Endodermal cell (in vitro differentiated cells): ENCODE data around the gene APC. TPM values are rescaled to one million over a fixed set of nuclear protein-coding genes. Genes with fewer than 3 reads are reported as not detected.

ENCODE experiments used
- DNase-seq: peaks from one replicate; pipeline ENCODE4 v3.0.0-alpha.2; 2017
- H3K27ac ChIP-seq: 2 replicates; pipeline ENCODE4 v1.5.1; 2013; ENCODE audit warnings: mild to moderate bottlenecking, low read depth, low read length, moderate library complexity
- H3K27me3 ChIP-seq: 2 replicates; pipeline ENCODE4 v1.6.1; 2013; ENCODE audit warnings: mild to moderate bottlenecking, low read length, moderate library complexity; ENCODE audit not compliant: insufficient read depth, control insufficient read depth, poor library complexity, severe bottlenecking
- H3K36me3 ChIP-seq: 2 replicates; pipeline ENCODE4 v1.7.0; 2013; ENCODE audit warnings: mild to moderate bottlenecking, low read length, moderate library complexity; ENCODE audit not compliant: control insufficient read depth, insufficient read depth
- H3K4me1 ChIP-seq: one replicate; pipeline ENCODE4 v1.7.0; 2013; ENCODE audit warnings: low read length; ENCODE audit not compliant: control insufficient read depth, insufficient read depth
- H3K4me3 ChIP-seq: 2 replicates; pipeline ENCODE4 v1.5.1; 2013; ENCODE audit warnings: mild to moderate bottlenecking, low read length, moderate library complexity
- H3K9ac ChIP-seq: 2 replicates; pipeline ENCODE4 v1.6.1; 2013; ENCODE audit warnings: mild to moderate bottlenecking, low read length, moderate library complexity; ENCODE audit not compliant: poor library complexity, severe bottlenecking; ENCODE audit errors: extremely low read depth
- H3K9me3 ChIP-seq: 2 replicates; pipeline ENCODE4 v1.6.1; 2013; ENCODE audit warnings: mild to moderate bottlenecking, low read length, moderate library complexity; ENCODE audit not compliant: control insufficient read depth
- H3K27ac Mint-ChIP-seq: 2 replicates; pipeline ENCODE4 v1.8.0; 2020; ENCODE audit warnings: mixed read lengths
- H3K27me3 Mint-ChIP-seq: 2 replicates; pipeline ENCODE4 v1.8.0; 2021; ENCODE audit warnings: mild to moderate bottlenecking, mixed read lengths; ENCODE audit not compliant: insufficient read depth
- H3K36me3 Mint-ChIP-seq: 2 replicates; pipeline ENCODE4 v1.8.0; 2020; ENCODE audit warnings: low read depth, mixed read lengths
- H3K4me1 Mint-ChIP-seq: 2 replicates; pipeline ENCODE4 v1.8.0; 2020; ENCODE audit warnings: mixed read lengths
- H3K4me3 Mint-ChIP-seq: 2 replicates; pipeline ENCODE4 v1.8.0; 2020; ENCODE audit warnings: mild to moderate bottlenecking, moderate library complexity, mixed read lengths
- H3K9me3 Mint-ChIP-seq: 2 replicates; pipeline ENCODE4 v1.8.0; 2020; ENCODE audit warnings: mild to moderate bottlenecking, mixed read lengths
- CTCF ChIP-seq: fragments of 200-600 bp; sonication (generic); conservative IDR thresholded peaks from 2 replicates; pipeline ENCODE4 v1.5.0; 2021; ENCODE audit warnings: antibody characterized with exemption, mild to moderate bottlenecking
- WGBS, 2 experiments: methylation state at CpG; one replicate each; pipeline versions ENCODE4 v1.1.5 to v1.1.7; 2013; ENCODE audit warnings: missing lambda C conversion rate in 2 of 2, mixed read lengths in 1 of 2; ENCODE audit not compliant: insufficient coverage in 1 of 2, insufficient read length in 1 of 2; 5-methylcytosine and 5-hydroxymethylcytosine counted together
- total RNA-seq, 2 donors: library from RNA; stranded (reverse); fragmentation: NEBNext Ultra II Directional in 1 of 2; extraction: Animal tissue kit (Norgen Biotek cat#: 25700) in 1 of 2; gene quantifications; 2 replicates in 1 of 2; 3 replicates in 1 of 2; pipeline ENCODE4 v1.2.1, GENCODE V29; 2021

APC gene
- total RNA-seq, 2 donors from 2014 or later: 66.3 to 87.6 TPM

GRCh38 chr5:112743631-112744030, 5.9 kb downstream of the APC start:
- peaks cover 15% of the 10 kb centered on the region for H3K4me1 ChIP-seq
- Mint-ChIP-seq H3K9me3 (no peaks in the 10 kb centered on the region), H3K27ac (peak overlapping the region; percentile 87), H3K36me3 (peaks cover 13% of the 10 kb centered on the region), H3K4me3 (no peak overlapping the region), H3K4me1 (peaks cover 17% of the 10 kb centered on the region), H3K27me3 (no peaks in the 10 kb centered on the region)
- H3K27ac ChIP-seq: no peak overlapping the region
- no peak for TF ChIP-seq CTCF
- no peak for DNase-seq
- H3K36me3 ChIP-seq: peaks cover 30% of the 10 kb centered on the region
- 89 to 100% methylated on average over 3 to 4 of the region's 4 CpGs for WGBS, 2 experiments
- no peaks in the 10 kb centered on the region for H3K9me3 ChIP-seq
- H3K4me3 ChIP-seq: peak overlapping the region; percentile 51
- no peaks in the 10 kb centered on the region for H3K27me3 ChIP-seq
- H3K9ac ChIP-seq: no peak overlapping the region

GRCh38 chr5:112752335-112752734, 14.7 kb downstream of the APC start:
- no peaks in the 10 kb centered on the region for H3K27me3 Mint-ChIP-seq
- H3K4me1 Mint-ChIP-seq: peaks cover 8% of the 10 kb centered on the region
- no peak overlapping the region for H3K27ac Mint-ChIP-seq
- Histone ChIP-seq H3K4me3 (no peak overlapping the region), H3K36me3 (peaks cover 32% of the 10 kb centered on the region), H3K9me3 (no peaks in the 10 kb centered on the region), H3K9ac (no peak overlapping the region), H3K4me1 (peaks cover 4% of the 10 kb centered on the region), H3K27me3 (no peaks in the 10 kb centered on the region), H3K27ac (no peak overlapping the region)
- H3K9me3 Mint-ChIP-seq: no peaks in the 10 kb centered on the region
- WGBS, 2 experiments: 82 to 100% methylated on average over 1 of the region's 1 CpG
- no peak for TF ChIP-seq CTCF
- no peak for DNase-seq
- no peak overlapping the region for H3K4me3 Mint-ChIP-seq
- peaks cover 13% of the 10 kb centered on the region for H3K36me3 Mint-ChIP-seq

GRCh38 chr5:112755703-112756102, 18.0 kb downstream of the APC start:
- Histone ChIP-seq H3K36me3 (peaks cover 57% of the 10 kb centered on the region), H3K4me1 (peaks cover 4% of the 10 kb centered on the region), H3K27me3 (no peaks in the 10 kb centered on the region), H3K9ac (no peak overlapping the region), H3K27ac (no peak overlapping the region), H3K4me3 (no peak overlapping the region), H3K9me3 (peaks cover 14% of the 10 kb centered on the region)
- no peak for TF ChIP-seq CTCF
- Mint-ChIP-seq H3K9me3 (no peaks in the 10 kb centered on the region), H3K4me3 (no peak overlapping the region), H3K36me3 (peaks cover 31% of the 10 kb centered on the region), H3K27me3 (no peaks in the 10 kb centered on the region), H3K27ac (no peak overlapping the region), H3K4me1 (peaks cover 8% of the 10 kb centered on the region)
- WGBS, 2 experiments: 60 to 97% methylated on average over 1 to 2 of the region's 2 CpGs
- no peak for DNase-seq
